Liver (tissue), 9 donors: ENCODE results near the gene SASH3. TPM values are rescaled to one million over a fixed set of nuclear protein-coding genes. Genes with fewer than 3 reads are reported as not detected.

ENCODE experiments used
- DNase-seq: peaks from one replicate; pipeline ENCODE4 v3.0.0-alpha.2; 2017; ENCODE audit warnings: low spot score
- H3K27ac ChIP-seq, 2 donors: one replicate each; pipeline ENCODE4 v1.7.0; 2013; ENCODE audit warnings: inconsistent platforms in 2 of 2, low read length in 2 of 2, control low read depth in 1 of 2, low read depth in 1 of 2, mild to moderate bottlenecking in 1 of 2
- H3K27me3 ChIP-seq, 4 donors: one replicate each; pipeline versions ENCODE4 v1.6.1 to v1.7.0; 2013; ENCODE audit warnings: low read length in 3 of 4, inconsistent platforms in 1 of 4, mild to moderate bottlenecking in 1 of 4, moderate library complexity in 1 of 4; ENCODE audit not compliant: control insufficient read depth in 4 of 4, insufficient read depth in 4 of 4
- H3K36me3 ChIP-seq, 4 donors: one replicate each; pipeline versions ENCODE4 v1.6.1 to v1.7.0; 2013; ENCODE audit warnings: low read length in 3 of 4, mild to moderate bottlenecking in 3 of 4, low read depth in 1 of 4, moderate library complexity in 1 of 4; ENCODE audit not compliant: control insufficient read depth in 4 of 4, insufficient read depth in 3 of 4
- H3K4me1 ChIP-seq, 4 donors: one replicate each; pipeline versions ENCODE4 v1.6.1 to v1.7.0; 2013; ENCODE audit warnings: low read length in 3 of 4, mild to moderate bottlenecking in 3 of 4, moderate library complexity in 1 of 4; ENCODE audit not compliant: control insufficient read depth in 4 of 4, insufficient read depth in 4 of 4
- H3K4me3 ChIP-seq, 3 donors: one replicate each; pipeline versions ENCODE4 v1.6.1 to v1.7.0; 2013; ENCODE audit warnings: low read length in 3 of 3, control low read depth in 1 of 3, low read depth in 1 of 3, mild to moderate bottlenecking in 1 of 3
- H3K9ac ChIP-seq, 2 donors: one replicate each; pipeline ENCODE4 v1.7.0; 2013; ENCODE audit warnings: low read length in 2 of 2, mild to moderate bottlenecking in 2 of 2, moderate library complexity in 2 of 2, control low read depth in 1 of 2, low read depth in 1 of 2
- H3K9me3 ChIP-seq, 4 donors: one replicate each; pipeline versions ENCODE4 v1.6.1 to v1.7.0; 2013; ENCODE audit warnings: low read length in 3 of 4; ENCODE audit not compliant: control insufficient read depth in 4 of 4
- EGR1 ChIP-seq, 2 donors: IDR thresholded peaks; 2 replicates each; pipeline ENCODE4 v1.6.1; 2016 to 2018; ENCODE audit warnings: antibody characterized with exemption in 2 of 2, low read depth in 2 of 2
- FOXA1 ChIP-seq: IDR thresholded peaks from 2 replicates; pipeline ENCODE4 v1.6.1; 2016; ENCODE audit warnings: antibody characterized with exemption
- MAX ChIP-seq: IDR thresholded peaks from 2 replicates; pipeline ENCODE4 v1.6.1; 2016; ENCODE audit warnings: antibody characterized with exemption
- NR2F2 ChIP-seq: IDR thresholded peaks from 2 replicates; pipeline ENCODE4 v1.6.1; 2016; ENCODE audit warnings: antibody characterized with exemption
- RAD21 ChIP-seq, 2 donors: IDR thresholded peaks; 2 replicates each; pipeline ENCODE4 v1.6.1; 2016; ENCODE audit warnings: antibody characterized with exemption in 2 of 2, mild to moderate bottlenecking in 2 of 2
- REST ChIP-seq: IDR thresholded peaks from 2 replicates; pipeline ENCODE4 v1.6.1; 2016; ENCODE audit warnings: antibody characterized with exemption, mild to moderate bottlenecking
- RXRA ChIP-seq, 2 donors: IDR thresholded peaks; 2 replicates each; pipeline ENCODE4 v1.6.1; 2017 to 2018; ENCODE audit warnings: antibody characterized with exemption in 2 of 2, mild to moderate bottlenecking in 1 of 2
- SP1 ChIP-seq: IDR thresholded peaks from 2 replicates; pipeline ENCODE4 v1.6.1; 2018; ENCODE audit warnings: antibody characterized with exemption, mild to moderate bottlenecking
- YY1 ChIP-seq: IDR thresholded peaks from 2 replicates; pipeline ENCODE4 v1.6.1; 2016; ENCODE audit warnings: antibody characterized with exemption, mild to moderate bottlenecking
- ZBTB33 ChIP-seq: IDR thresholded peaks from 2 replicates; pipeline ENCODE4 v1.6.1; 2016; ENCODE audit warnings: antibody characterized with exemption
- WGBS: extraction: QIAGEN DNeasy Blood & Tissue Kit; methylation state at CpG from one replicate; pipeline ENCODE4 v1.1.7; 2013; 5-methylcytosine and 5-hydroxymethylcytosine counted together
- polyA plus RNA-seq, 2 donors: library from polyadenylated mRNA; stranded (reverse) in 1 of 2; unstranded in 1 of 2; fragments of 200-250 nt in 1 of 2; fragments of >200 nt in 1 of 2; fragmentation: Nextera tagmentation in 1 of 2; extraction: Ambion mirVana in 1 of 2; gene quantifications; one replicate each; pipeline versions ENCODE4 v1.2.1 to v1.2.3, GENCODE V29; 2013 to 2015
- total RNA-seq, 2 donors: library from RNA; depleted of rRNA; stranded (reverse); fragments of >200 nt; gene quantifications; one replicate each; pipeline ENCODE4 v1.2.3, GENCODE V29; 2014
- donor health status: healthy.
- donor health status: healthy.
- donor health status: healthy.
- donor health status: healthy.
- donor health status: healthy.

The SASH3 gene
- total and polyA plus RNA-seq, 4 donors = 1.8 to 9.5 (median 3.9) TPM

GRCh38 chrX:129761596-129761995 is 18.2 kb upstream of the SASH3 start (continued):
- no peak for TF ChIP-seq ZBTB33
- no peak for TF ChIP-seq SP1
- no peak for TF ChIP-seq NR2F2
- TF ChIP-seq YY1 = no peak
- TF ChIP-seq FOXA1 = no peak
- no peak for TF ChIP-seq EGR1 (IDR thresholded peaks at IDR 0.05; ENCODE audit: low read depth in 2 of 2)

GRCh38 chrX:129762448-129762847 is 17.3 kb upstream of the SASH3 start:
- TF ChIP-seq YY1 (no peak), NR2F2 (no peak), REST (no peak)
- Histone ChIP-seq H3K4me1 (peaks cover 0 to 3% (median 0%) of the 10 kb centered on the region in 4 donors), H3K36me3 (no peaks in the 10 kb centered on the region), H3K27ac (no peak overlapping the region), H3K4me3 (no peak overlapping the region), H3K9ac (no peak overlapping the region), H3K27me3 (no peaks in the 10 kb centered on the region), H3K9me3 (no peaks in the 10 kb centered on the region)
- 98% methylated on average over 3 of the region's 3 CpGs for WGBS
- DNase-seq = no peak

- Histone ChIP-seq H3K36me3 (no peaks in the 10 kb centered on the region), H3K27me3 (no peaks in the 10 kb centered on the region), H3K9me3 (no peaks in the 10 kb centered on the region), H3K27ac (no peak overlapping the region), H3K4me1 (no peaks in the 10 kb centered on the region), H3K4me3 (no peak overlapping the region), H3K9ac (no peak overlapping the region)
- no peak for DNase-seq
- TF ChIP-seq ZBTB33 (no peak), MAX (no peak), RAD21 (IDR thresholded peaks at IDR 0.05) (no peak), RXRA (IDR thresholded peaks at IDR 0.05) (no peak), SP1 (no peak)
Observed at GRCh38 chrX:129763666-129764065, 16.1 kb upstream of the SASH3 start.
